Coronary artery (tissue), 2 donors: Measurements from ENCODE around the gene PCNX2.
"Not testable (repeated sequence)": the region's sequence is repeated elsewhere in the genome, so short reads cannot be mapped to it uniquely, and the experiment has no call there.

Source experiments
- DNase-seq: peaks from one replicate; pipeline ENCODE4 v3.0.0-alpha.2; 2017; ENCODE audit warnings: low spot score
- H3K27ac ChIP-seq, 2 donors: fragments of 200-600 bp; sonication (generic); one replicate each; pipeline ENCODE4 v1.5.1; 2016 to 2019
- H3K4me3 ChIP-seq: fragments of 200-600 bp; sonication (generic); 2 replicates; pipeline ENCODE4 v1.5.1; 2016; ENCODE audit warnings: mild to moderate bottlenecking, moderate library complexity
- TF ChIP-seq, protein P1 (sequence below): fragments of 200-600 bp; sonication (generic); IDR thresholded peaks from one replicate; pipeline ENCODE4 v1.5.1; 2019; ENCODE audit warnings: antibody characterized with exemption

Gene PCNX2

DNA sequence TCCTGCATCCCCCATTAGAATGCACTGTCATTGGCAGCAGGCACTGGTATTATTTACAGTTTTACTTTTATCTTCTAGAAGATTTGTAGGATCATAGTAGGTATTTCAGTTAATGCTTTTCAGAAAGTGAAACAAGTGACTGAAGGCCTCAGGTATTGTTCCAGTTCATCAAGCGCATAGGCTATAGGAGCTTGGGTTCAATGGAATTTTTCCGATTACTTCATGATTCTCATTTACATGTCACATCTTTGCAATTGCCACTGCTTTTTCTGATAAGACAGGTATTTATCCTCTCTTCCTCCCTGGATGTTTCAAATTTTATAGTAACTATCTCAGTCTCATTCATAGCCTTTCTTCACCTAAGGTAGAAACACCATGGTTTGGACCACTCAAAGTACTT lies 183.8 kb downstream of the PCNX2 start:
- TF ChIP-seq, protein P1, sequence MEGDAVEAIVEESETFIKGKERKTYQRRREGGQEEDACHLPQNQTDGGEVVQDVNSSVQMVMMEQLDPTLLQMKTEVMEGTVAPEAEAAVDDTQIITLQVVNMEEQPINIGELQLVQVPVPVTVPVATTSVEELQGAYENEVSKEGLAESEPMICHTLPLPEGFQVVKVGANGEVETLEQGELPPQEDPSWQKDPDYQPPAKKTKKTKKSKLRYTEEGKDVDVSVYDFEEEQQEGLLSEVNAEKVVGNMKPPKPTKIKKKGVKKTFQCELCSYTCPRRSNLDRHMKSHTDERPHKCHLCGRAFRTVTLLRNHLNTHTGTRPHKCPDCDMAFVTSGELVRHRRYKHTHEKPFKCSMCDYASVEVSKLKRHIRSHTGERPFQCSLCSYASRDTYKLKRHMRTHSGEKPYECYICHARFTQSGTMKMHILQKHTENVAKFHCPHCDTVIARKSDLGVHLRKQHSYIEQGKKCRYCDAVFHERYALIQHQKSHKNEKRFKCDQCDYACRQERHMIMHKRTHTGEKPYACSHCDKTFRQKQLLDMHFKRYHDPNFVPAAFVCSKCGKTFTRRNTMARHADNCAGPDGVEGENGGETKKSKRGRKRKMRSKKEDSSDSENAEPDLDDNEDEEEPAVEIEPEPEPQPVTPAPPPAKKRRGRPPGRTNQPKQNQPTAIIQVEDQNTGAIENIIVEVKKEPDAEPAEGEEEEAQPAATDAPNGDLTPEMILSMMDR: no peak
- no peak for DNase-seq
- H3K4me3 ChIP-seq: no peak overlapping the region
- no peak overlapping the region for H3K27ac ChIP-seq

DNA sequence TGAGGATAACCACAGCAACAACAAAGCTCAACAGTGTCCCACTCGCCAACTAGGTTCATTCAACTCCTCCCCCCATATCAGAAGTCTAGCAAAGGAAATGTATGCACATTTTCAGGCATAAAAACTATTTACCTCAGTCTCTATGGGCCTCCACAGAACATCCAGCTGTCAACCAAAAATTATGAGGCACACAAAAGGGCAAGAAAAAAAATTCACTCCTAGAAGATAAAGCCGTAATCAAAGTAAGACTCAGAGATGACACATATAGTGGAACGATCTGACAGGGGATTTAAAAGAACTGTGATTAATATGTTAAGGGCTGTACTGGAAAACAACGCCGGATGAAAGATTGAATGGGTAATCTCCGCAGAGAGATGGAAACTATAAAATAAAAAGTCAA lies 186.4 kb downstream of the PCNX2 start:
- Histone ChIP-seq H3K4me3 (no peak overlapping the region), H3K27ac (no peak overlapping the region)
- DNase-seq: no peak
- TF ChIP-seq, protein P1: no peak

DNA sequence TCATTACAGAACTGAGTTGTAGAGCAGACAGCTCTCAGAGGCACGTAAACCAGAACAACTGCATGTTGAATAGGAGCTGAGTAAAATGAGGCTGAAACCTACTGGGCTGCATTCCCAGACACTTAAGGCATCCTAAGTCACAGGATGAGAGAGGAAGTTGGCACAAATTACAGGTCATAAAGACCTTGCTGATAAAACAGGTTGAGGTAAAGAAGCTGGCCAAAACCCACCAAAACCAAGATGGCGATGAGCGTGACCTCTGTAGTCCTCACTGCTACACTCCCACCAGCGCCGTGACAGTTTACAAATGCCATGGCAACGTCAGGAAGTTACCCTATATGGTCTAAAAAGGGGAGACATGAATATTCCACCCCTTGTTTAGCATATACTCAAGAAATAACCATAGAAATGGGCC lies 187.8 kb downstream of the PCNX2 start:
- not testable (repeated sequence) for DNase-seq, H3K4me3 ChIP-seq, H3K27ac ChIP-seq

DNA sequence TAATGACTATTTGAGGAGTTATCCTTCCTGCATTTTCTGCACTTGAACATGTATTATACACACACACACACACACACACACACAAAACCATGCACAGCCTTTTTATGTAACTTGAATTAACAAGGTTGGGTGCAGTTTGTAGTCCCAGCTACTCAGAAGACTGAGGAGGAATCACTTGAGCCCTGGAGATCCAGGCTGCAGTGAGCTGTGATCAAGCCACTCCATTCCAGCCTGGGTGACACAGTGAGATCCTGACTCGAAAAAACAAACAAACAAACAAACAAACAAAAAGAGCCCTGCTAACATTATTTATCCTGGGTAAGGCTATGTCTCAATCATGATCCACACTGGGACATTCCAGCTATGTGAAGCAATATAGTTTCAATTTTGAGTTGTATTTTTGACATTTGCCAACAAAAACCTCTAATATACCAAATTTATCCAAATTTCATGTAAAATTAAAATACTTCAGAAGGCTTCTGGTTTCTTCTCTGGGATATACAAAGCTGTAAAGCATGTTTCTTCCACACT lies 188.3 kb downstream of the PCNX2 start:
- Histone ChIP-seq H3K4me3 (no peak overlapping the region), H3K27ac (no peak overlapping the region)
- TF ChIP-seq, protein P1: no peak
- DNase-seq: no peak

DNA sequence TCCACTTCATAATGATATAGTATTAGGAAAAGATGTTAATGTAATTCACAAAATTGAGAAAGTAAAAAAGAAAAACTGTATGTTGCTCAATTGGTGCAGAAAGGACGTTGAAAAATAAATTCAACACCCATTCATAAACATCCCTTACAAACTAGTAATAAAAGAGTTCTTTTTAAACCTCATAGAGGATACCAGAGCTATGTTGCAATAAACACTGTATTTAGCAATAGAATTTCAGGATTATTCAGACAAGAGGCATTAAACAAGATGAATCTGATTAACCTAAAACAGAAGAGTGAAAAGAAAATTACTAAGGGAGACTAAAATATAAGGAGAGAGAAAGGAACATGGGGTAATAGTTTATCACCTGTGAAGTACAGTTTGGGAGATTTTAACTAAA lies 190.3 kb downstream of the PCNX2 start:
- TF ChIP-seq, protein P1: no peak
- no peak overlapping the region for H3K4me3 ChIP-seq
- no peak overlapping the region for H3K27ac ChIP-seq
- no peak for DNase-seq

DNA sequence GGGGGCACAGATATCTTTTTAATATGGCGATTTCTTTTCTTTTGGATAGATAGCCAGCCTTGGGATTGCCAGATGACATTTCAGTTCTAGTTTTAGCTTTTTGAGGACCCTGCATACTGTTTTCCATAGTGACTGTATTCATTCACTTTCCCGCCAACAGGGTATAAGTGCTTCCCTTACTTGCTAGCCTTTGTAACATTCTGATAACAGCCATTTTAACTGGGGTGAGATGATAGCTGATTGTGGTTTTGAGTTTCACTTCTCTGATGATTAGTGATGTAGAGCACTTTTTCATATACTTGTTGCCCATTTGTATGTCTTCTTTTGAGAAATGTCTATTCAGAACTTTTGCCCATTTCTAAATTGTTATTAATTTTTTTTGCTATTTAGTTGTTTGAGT lies 193.2 kb downstream of the PCNX2 start:
- Histone ChIP-seq H3K4me3 (no peak overlapping the region), H3K27ac (no peak overlapping the region)
- no peak for DNase-seq
- TF ChIP-seq, protein P1: no peak

DNA sequence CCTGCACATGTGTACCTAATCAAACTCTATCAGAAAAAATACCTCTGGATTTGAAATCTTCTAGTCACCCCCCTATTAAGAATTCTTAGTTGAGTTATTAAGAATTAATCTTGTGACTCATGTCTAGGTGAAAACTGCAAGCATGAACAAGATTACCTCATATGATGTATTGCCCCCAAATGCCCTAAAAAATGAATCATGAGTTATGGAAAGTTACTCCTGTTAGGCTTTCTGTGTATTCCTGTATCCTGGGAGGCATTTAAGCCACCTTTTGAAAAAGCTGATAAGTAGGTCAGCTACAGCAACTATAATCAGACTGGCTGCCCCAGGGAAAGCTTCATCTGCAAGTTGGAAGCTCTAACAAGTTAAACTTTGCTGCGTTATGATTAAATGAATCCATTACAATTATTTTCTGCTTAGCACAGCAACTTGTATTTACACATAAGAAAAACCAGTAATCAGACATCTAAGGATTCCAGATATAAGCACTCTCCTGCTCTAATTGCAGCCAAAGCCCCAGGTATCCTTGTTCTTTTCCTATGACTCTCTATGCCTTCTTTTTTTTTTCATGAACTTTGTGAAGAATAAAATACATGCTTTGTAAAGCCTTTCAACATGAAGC lies 197.5 kb downstream of the PCNX2 start:
- DNase-seq: no peak
- TF ChIP-seq, protein P1: no peak

More for the DNA sequence above, 197.5 kb downstream of the PCNX2 start:
- Histone ChIP-seq H3K4me3 (no peak overlapping the region), H3K27ac (no peak overlapping the region)
